Aorta (tissue), 5 donors: Measurements from ENCODE around the gene DISC1. TPM values are rescaled to one million over a fixed set of nuclear protein-coding genes. Genes with fewer than 3 reads are reported as not detected.

Experiments used
- ATAC-seq: fragments of 200-7000 bp; cut with Tn5 transposase; one replicate; pipeline ENCODE4 v1.9.1; 2022; ENCODE audit warnings: moderate library complexity; ENCODE audit not compliant: low FRiP score
- DNase-seq, 2 donors: peaks; one replicate each; pipeline ENCODE4 v3.0.0-alpha.2; 2020
- H3K27ac ChIP-seq, 2 donors: one replicate each; pipeline ENCODE4 v1.5.1; 2013; ENCODE audit warnings: low read length in 2 of 2, mild to moderate bottlenecking in 2 of 2, moderate library complexity in 2 of 2, control low read depth in 1 of 2, inconsistent platforms in 1 of 2, low read depth in 1 of 2
- H3K27me3 ChIP-seq, 2 donors: one replicate each; pipeline ENCODE4 v1.6.1; 2013; ENCODE audit warnings: control low read depth in 1 of 2, low read length in 1 of 2, mild to moderate bottlenecking in 1 of 2, moderate library complexity in 1 of 2; ENCODE audit not compliant: insufficient read depth in 2 of 2, control insufficient read depth in 1 of 2
- H3K36me3 ChIP-seq, 2 donors: one replicate each; pipeline ENCODE4 v1.6.1; 2013; ENCODE audit warnings: control low read depth in 1 of 2, low read length in 1 of 2, mild to moderate bottlenecking in 1 of 2; ENCODE audit not compliant: insufficient read depth in 2 of 2, control insufficient read depth in 1 of 2
- H3K4me1 ChIP-seq, 2 donors: one replicate each; pipeline ENCODE4 v1.6.1; 2013; ENCODE audit warnings: low read length in 2 of 2, control low read depth in 1 of 2, mild to moderate bottlenecking in 1 of 2, moderate library complexity in 1 of 2; ENCODE audit not compliant: insufficient read depth in 2 of 2, control insufficient read depth in 1 of 2
- H3K4me3 ChIP-seq, 2 donors: one replicate each; pipeline ENCODE4 v1.5.1; 2013; ENCODE audit warnings: low read length in 2 of 2, control low read depth in 1 of 2, mild to moderate bottlenecking in 1 of 2
- H3K9me3 ChIP-seq: one replicate; pipeline ENCODE4 v1.6.1; 2013; ENCODE audit warnings: mild to moderate bottlenecking, low read length; ENCODE audit not compliant: control insufficient read depth
- WGBS, 2 donors: extraction: QIAGEN DNeasy Blood & Tissue Kit; methylation state at CpG; one replicate each; pipeline ENCODE4 v1.1.7; 2013; 5-methylcytosine and 5-hydroxymethylcytosine counted together
- intact Hi-C, 2 donors: fragments of 100-400 bp; cut with DNase I; formaldehyde crosslinking; loops; one replicate each; pipeline versions ENCODE4 v1.14.2 to v1.15.0; 2022
- polyA plus RNA-seq, 2 donors: library from polyadenylated mRNA; stranded (reverse); fragments of 200-250 nt; gene quantifications; one replicate each; pipeline ENCODE4 v1.2.3, GENCODE V29; 2013
- total RNA-seq, 2 donors: library from RNA; stranded (reverse); fragmentation: NEBNext Ultra II Directional; extraction: Animal tissue kit (Norgen Biotek cat#: 25700); gene quantifications; one replicate each; pipeline ENCODE4 v1.2.1, GENCODE V29; 2021
- donor health status: healthy with polysubstance abuse.
- donor health status: Bipolar disorder and iron deficiency.
- donor health status: DM: no; HTN: no; CAD: no.
- donor health status: DM: no; HTN: no; CAD: no.
- donor health status: DM: yes; HTN: yes; CAD: no.

The DISC1 gene
- total and polyA plus RNA-seq, 4 donors: 0.64 to 31.7 (median 6.0) TPM

DNA sequence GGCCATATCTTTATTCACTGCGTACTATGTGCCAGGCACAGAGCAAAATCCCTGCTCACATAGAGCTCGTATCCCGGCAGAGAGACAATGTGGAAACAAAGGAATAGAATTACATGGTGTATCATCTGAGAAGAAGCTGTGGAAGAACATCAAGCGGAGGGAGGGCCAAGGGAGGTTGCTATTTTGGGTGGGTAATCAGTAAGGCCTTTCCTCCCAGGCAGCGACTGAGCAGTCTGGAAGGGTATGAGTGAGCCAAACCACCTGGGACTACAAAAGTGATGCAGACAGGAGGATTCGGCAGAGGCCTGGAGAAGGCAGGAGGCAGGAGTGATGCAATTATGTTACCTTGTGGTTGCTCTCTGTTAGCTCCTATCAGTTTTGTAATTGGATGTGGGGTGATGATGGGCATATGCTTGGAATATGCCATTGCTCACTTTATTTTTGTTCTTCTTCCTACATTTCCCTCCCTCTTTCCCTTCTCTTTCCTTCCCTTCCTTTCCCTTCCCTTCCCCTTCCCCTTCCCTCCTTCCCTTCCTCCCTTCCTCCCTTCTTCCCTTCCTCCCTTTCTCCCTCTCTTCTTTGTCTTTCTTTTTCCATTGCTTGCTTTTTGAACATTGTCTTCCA lies 172.9 kb downstream of the DISC1 start:
- no peak for DNase-seq
- ATAC-seq: no peak
- intact Hi-C loops: no loop called here
- no peak overlapping the region for H3K27ac ChIP-seq
- H3K9me3 ChIP-seq: peaks cover 2% of the 10 kb centered on the region
- H3K4me1 ChIP-seq: peaks cover 1 to 3% of the 10 kb centered on the region in 2 donors
- H3K36me3 ChIP-seq: no peaks in the 10 kb centered on the region
- H3K27me3 ChIP-seq: no peaks in the 10 kb centered on the region
- 72 to 80% methylated on average over 6 of the region's 6 CpGs for WGBS, 2 donors
- H3K4me3 ChIP-seq: no peak overlapping the region

DNA sequence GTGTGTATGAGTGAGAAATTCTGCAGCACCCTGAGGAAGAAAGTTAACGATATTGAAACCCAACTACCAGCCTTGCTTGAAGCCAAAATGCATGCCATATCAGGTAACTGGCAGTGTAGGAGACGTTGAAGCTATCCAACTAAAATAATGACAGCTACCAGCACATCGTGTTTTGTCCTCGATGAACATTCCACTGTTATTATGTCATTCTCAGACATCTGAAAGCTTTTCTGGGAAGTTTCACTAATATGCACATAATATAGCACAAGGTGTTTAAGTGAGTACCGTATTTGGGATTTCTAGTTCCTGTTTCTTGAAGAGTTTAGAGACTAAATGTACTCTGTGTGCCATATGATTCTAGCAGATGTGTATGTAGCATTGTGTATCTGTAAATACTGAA lies 173.5 kb downstream of the DISC1 start:
- no peak overlapping the region for H3K4me3 ChIP-seq
- no peaks in the 10 kb centered on the region for H3K27me3 ChIP-seq
- DNase-seq: no peak
- WGBS, 2 donors: 7 to 8% methylated on average over 5 of the region's 5 CpGs
- H3K9me3 ChIP-seq: peaks cover 2% of the 10 kb centered on the region
- ATAC-seq: no peak
- H3K4me1 ChIP-seq: peaks cover 1 to 3% of the 10 kb centered on the region in 2 donors
- intact Hi-C loops: no loop called here
- no peaks in the 10 kb centered on the region for H3K36me3 ChIP-seq
- H3K27ac ChIP-seq: no peak overlapping the region

DNA sequence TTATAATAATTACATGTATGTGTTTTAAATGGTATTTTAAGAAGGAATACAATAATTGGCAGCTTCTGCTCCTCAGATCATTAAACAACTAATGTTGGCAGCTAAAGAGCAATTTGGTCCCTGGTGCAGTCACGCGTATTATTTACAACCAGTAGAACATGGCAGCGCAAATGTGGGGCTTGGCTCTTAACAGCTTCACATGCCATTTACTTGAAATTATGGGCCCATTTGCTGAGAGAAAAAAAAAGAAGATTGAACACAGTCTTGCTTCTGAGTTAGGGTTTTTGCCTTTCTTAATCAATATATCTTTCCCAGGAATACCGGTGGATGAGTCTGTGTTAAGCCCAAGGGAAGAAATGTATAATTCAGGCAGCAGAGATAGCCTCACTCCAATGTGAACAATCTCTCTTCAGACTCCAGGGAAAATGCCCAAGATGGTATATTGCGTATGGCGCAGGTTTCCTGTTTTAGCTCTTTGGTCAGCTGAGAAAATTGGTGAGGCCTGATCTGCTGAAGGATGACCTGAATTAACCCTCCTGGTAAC lies 174.5 kb downstream of the DISC1 start:
- H3K36me3 ChIP-seq: no peaks in the 10 kb centered on the region
- peaks cover 2% of the 10 kb centered on the region for H3K9me3 ChIP-seq
- DNase-seq: no peak
- H3K27me3 ChIP-seq: no peaks in the 10 kb centered on the region
- peaks cover 1 to 3% of the 10 kb centered on the region in 2 donors for H3K4me1 ChIP-seq
- no peak overlapping the region for H3K27ac ChIP-seq
- intact Hi-C loops: no loop called here
- no peak for ATAC-seq
- no peak overlapping the region for H3K4me3 ChIP-seq
- 97 to 99% methylated on average over 6 of the region's 6 CpGs for WGBS, 2 donors

DNA sequence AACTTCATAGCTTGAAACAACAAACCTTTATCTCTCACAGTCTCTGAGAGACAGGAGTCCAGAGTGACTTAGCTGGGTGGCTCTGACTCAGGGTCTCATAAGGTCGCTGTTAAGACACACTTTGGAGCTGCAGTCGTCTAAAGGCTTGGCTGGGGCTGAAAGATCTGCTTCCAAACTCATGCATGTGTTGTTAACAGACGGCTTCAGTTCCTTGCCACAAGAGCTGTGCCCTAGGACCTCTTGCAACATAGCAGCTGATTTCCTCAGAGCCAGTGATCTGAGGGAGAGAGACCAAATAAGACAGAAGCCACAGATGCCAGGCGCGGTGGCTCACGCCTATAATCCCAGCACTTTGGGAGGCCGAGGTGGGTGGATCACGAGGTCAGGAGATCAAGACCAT lies 176.8 kb downstream of the DISC1 start:
- no peak overlapping the region for H3K4me3 ChIP-seq
- H3K27me3 ChIP-seq: no peaks in the 10 kb centered on the region
- peaks cover 1 to 3% of the 10 kb centered on the region in 2 donors for H3K4me1 ChIP-seq
- peak; percentile 39 for ATAC-seq
- H3K36me3 ChIP-seq: no peaks in the 10 kb centered on the region
- peaks cover 2% of the 10 kb centered on the region for H3K9me3 ChIP-seq
- peak in 1 of 2 donors; percentile 52 for DNase-seq
- intact Hi-C loops: no loop called here
- no peak overlapping the region for H3K27ac ChIP-seq
- WGBS, 2 donors: 82 to 84% methylated on average over 5 to 8 of the region's 8 CpGs

DNA sequence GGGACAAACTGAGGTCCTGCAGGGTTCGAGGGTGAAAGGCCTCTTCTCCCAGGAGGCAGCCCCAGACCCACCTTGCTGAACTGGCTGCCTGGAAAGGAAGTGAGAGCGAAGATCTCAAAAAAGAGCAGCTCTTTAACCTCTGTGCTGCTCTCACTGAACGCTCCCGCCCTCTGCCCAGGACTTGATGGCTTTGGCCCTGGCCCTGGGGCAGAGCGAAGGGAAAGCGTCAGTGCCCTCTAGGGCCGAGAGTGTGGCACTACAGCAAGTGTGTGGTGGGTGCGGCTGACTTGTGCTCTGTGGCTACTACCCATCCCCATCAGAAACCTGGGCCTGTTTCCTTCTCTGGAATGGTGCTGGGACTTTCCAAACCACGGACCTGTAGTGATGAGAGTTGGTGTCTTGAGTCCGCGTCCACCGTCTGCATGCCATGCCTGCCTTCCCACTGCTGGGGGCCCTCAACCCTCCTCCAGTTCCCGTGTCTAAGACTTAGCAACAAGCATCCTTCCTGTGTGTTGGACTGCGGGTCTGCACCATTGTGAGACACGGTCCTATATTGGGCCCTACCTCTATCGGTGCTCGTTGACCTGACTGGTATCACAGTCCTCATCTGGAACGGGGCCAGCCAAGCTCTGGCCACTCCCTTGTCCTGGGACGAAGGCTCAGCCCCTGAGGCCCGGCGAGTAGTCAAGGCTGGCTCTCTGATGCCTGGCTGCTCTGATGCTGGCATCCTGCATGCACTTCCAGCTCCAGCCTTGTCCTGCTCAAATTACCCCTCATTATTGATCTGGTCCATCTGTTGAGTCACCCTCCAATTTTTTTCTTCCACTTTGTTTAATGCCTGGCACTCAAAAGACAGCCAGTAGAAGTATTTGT lies 180.3 kb downstream of the DISC1 start:
- WGBS, 2 donors: 83 to 85% methylated on average over 21 of the region's 21 CpGs
- no peaks in the 10 kb centered on the region for H3K36me3 ChIP-seq
- peaks cover 2% of the 10 kb centered on the region for H3K9me3 ChIP-seq
- H3K4me1 ChIP-seq: no peaks in the 10 kb centered on the region
- H3K27ac ChIP-seq: no peak overlapping the region
- no peak for ATAC-seq
- no peaks in the 10 kb centered on the region for H3K27me3 ChIP-seq
- peak; percentile 69 to 76 for DNase-seq
- intact Hi-C loops: no loop called here
- H3K4me3 ChIP-seq: no peak overlapping the region

DNA sequence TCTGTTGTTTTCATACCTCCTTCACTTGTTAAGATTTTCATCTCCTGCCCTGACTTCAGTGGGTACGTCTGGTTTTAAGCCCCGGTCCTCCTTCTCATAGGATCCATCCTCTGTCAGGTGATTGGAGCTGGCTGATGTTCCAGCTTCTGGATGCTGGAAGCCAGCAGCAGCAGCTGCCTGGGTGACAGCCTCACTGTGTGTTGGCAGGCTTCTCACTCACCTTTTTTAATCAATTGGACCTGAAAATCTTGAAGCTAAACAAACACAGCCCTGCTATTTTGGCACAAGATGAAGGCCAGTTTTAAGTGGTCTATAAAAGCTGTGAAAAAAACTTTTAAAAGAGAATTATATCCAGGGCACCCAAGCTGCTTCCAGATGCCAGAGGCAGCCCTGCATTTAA lies 181.0 kb downstream of the DISC1 start:
- Histone ChIP-seq H3K4me3 (no peak overlapping the region), H3K9me3 (peaks cover 2% of the 10 kb centered on the region), H3K27me3 (no peaks in the 10 kb centered on the region), H3K27ac (no peak overlapping the region), H3K36me3 (no peaks in the 10 kb centered on the region), H3K4me1 (no peaks in the 10 kb centered on the region)
- ATAC-seq (no peak), DNase-seq (no peak)
- intact Hi-C loops: no loop called here
- 78 to 87% methylated on average over 2 of the region's 2 CpGs for WGBS, 2 donors

DNA sequence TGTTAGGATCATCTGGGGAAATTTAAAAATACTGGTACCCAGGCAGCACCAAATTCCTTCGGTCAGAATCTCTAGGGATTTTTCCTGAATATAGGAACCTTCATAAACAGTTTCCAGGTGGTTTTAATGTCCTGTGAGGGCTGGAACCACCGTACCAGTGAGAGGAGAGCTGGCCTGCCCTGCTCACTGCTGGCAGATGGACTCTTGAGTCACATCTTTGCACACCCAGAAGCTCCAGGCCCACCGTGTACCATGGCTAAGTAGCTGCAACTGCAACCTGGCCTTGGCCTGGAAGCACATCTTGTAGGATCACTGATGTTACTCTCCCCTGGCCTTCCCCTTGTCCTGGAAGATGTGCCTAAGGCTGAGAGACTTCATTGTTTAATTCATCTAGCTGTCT lies 181.5 kb downstream of the DISC1 start:
- H3K27me3 ChIP-seq: no peaks in the 10 kb centered on the region
- no peak overlapping the region for H3K27ac ChIP-seq
- intact Hi-C loops: no loop called here
- ATAC-seq: no peak
- H3K9me3 ChIP-seq: no peaks in the 10 kb centered on the region
- H3K4me1 ChIP-seq: no peaks in the 10 kb centered on the region
- no peak for DNase-seq
- H3K4me3 ChIP-seq: no peak overlapping the region
- H3K36me3 ChIP-seq: no peaks in the 10 kb centered on the region
- WGBS, 2 donors: 83 to 92% methylated on average over 3 of the region's 3 CpGs

DNA sequence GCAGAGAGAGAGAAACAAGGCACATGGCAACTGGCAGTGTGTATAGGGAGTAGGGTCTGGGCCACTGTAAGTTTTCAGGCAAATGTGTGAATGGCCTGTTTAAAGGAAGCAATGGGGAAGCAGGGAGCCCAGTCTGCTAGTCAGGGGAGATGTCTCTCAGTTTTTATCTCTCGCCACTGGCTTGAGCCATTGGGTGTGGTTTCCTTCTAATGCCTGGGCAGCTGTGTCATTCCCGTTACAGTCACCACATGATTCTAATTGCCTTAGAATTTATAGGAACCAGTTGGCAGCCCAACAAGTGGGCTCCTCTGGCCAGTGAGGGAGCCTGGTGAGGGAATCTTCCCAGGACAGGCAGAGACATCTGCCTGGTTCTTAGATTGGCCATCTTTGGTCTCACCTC lies 182.4 kb downstream of the DISC1 start:
- H3K4me3 ChIP-seq: no peak overlapping the region
- no peak for ATAC-seq
- no peak overlapping the region for H3K27ac ChIP-seq
- intact Hi-C loops: no loop called here
- H3K36me3 ChIP-seq: no peaks in the 10 kb centered on the region
- H3K27me3 ChIP-seq: no peaks in the 10 kb centered on the region
- WGBS, 2 donors: 79 to 90% methylated on average over 2 of the region's 2 CpGs
- no peaks in the 10 kb centered on the region for H3K4me1 ChIP-seq
- no peak for DNase-seq
- H3K9me3 ChIP-seq: no peaks in the 10 kb centered on the region

DNA sequence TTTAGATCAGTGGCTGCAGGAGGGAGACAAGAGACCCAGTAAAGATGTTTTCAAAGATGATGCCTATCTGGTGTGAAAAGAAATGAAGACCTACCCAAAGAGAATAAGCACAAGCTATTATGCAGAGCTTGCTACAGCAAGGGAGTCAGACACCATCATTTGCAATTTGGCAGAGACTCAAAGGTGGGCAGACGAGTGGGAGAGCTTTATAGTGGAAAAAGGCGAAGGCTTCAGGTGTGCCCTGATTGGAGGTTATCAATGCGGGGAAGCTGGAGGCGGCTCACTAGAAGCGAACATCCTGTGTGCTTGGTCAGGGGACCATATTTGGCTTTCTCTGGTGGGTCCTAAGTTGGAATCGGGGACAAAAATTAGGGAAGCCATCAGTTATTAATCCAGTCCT lies 183.8 kb downstream of the DISC1 start:
- Histone ChIP-seq H3K9me3 (no peaks in the 10 kb centered on the region), H3K4me1 (no peaks in the 10 kb centered on the region), H3K36me3 (no peaks in the 10 kb centered on the region), H3K27ac (no peak overlapping the region), H3K4me3 (no peak overlapping the region), H3K27me3 (no peaks in the 10 kb centered on the region)
- DNase-seq (no peak), ATAC-seq (no peak)
- intact Hi-C loops: no loop called here
- WGBS, 2 donors: 95 to 96% methylated on average over 6 of the region's 6 CpGs
